ENCODE results near the gene DEFB118. TPM values are rescaled to one million over a fixed set of nuclear protein-coding genes. Genes with fewer than 3 reads are reported as not detected.
"Not testable (repeated sequence)": the region's sequence is repeated elsewhere in the genome, so short reads cannot be mapped to it uniquely, and the experiment has no call there.

The DEFB118 gene
- polyA plus RNA-seq, result not detected
- long read RNA-seq, donor 1, result 0 reads
- long read RNA-seq, donor 2, result 0 reads
- long read RNA-seq, donor 3, result 0 reads
- long read RNA-seq, donor 4, result 0 reads
- long read RNA-seq, donor 5, result 0 reads
- long read RNA-seq, donor 6, result 0 reads
- long read RNA-seq, donor 7, result 0 reads
- long read RNA-seq, donor 8, result 0 reads
- long read RNA-seq, donor 9, result 0 reads
- long read RNA-seq, donor 10, result 0 reads

- Histone ChIP-seq H3K27ac (ENCODE audit: low read depth in 1 of 3, low read length in 2 of 3) (no peak within 1 kb of the TSS), H3K4me3 (ENCODE audit: low read depth in 1 of 3, low read length in 3 of 3) (no peak within 1 kb of the TSS), H3K9me3 (ENCODE audit: control insufficient read depth in 2 of 2, insufficient read depth in 1 of 2, low read depth in 1 of 2, low read length in 1 of 2) (peaks cover 0 to 8% of the 10 kb centered on the region in 2 donors), H3K27me3 (ENCODE audit: control insufficient read depth in 3 of 3, insufficient read depth in 3 of 3, low read length in 3 of 3) (no peaks in the 10 kb centered on the region), H3K4me1 (ENCODE audit: control insufficient read depth in 3 of 3, insufficient read depth in 2 of 3, low read depth in 1 of 3, low read length in 2 of 3) (no peaks in the 10 kb centered on the region), H3K36me3 (ENCODE audit: control insufficient read depth in 3 of 3, insufficient read depth in 2 of 3, low read depth in 1 of 3, low read length in 3 of 3) (no peaks in the 10 kb centered on the region)
- DNase-seq (no peak), FAIRE-seq (no peak)
- WGBS, 3 donors, result 72 to 82% (median 80%) methylated on average over 2 of the region's 2 CpGs
Observed at GRCh38 chr20:31368301-31368700, at the start of gene DEFB118. TSS of gene DEFB118 (plus strand) at chr20:31368601. CDS start at chr20:31368651, 50 bp downstream.

DNA sequence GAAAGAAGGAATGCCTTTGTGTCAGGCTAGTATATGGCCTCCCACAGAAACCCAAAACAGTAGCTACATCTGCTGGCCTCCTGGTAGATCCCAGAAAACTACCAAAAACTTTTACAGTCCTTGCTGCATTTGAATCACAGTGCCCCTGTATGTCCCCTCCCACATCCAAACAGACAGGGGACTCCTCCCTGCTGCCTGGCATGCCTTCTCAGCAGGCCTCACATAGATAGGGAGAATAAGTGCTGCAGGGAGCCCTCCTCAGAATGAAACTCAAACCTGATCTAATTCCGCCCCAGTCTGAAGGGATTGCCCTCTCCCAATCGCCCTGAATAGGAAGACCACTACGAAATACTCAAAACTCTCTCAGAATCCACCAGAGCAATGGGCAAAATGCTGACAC lies 45.9 kb upstream of the DEFB118 start:
- H3K4me3 ChIP-seq (ENCODE audit: low read depth in 1 of 3, low read length in 3 of 3), result no peak overlapping the region
- peaks cover 4 to 13% of the 10 kb centered on the region in 2 donors for H3K9me3 ChIP-seq (ENCODE audit: control insufficient read depth in 2 of 2, insufficient read depth in 1 of 2, low read depth in 1 of 2, low read length in 1 of 2)
- no peak for DNase-seq
- H3K27ac ChIP-seq (ENCODE audit: low read depth in 1 of 3, low read length in 2 of 3), result no peak overlapping the region
- 36 to 63% (median 54%) methylated on average over 3 of the region's 3 CpGs for WGBS, 3 donors
- H3K4me1 ChIP-seq (ENCODE audit: control insufficient read depth in 3 of 3, insufficient read depth in 2 of 3, low read depth in 1 of 3, low read length in 2 of 3), result no peaks in the 10 kb centered on the region
- H3K27me3 ChIP-seq (ENCODE audit: control insufficient read depth in 3 of 3, insufficient read depth in 3 of 3, low read length in 3 of 3), result no peaks in the 10 kb centered on the region
- no peak for FAIRE-seq
- no peaks in the 10 kb centered on the region for H3K36me3 ChIP-seq (ENCODE audit: control insufficient read depth in 3 of 3, insufficient read depth in 2 of 3, low read depth in 1 of 3, low read length in 3 of 3)

DNA sequence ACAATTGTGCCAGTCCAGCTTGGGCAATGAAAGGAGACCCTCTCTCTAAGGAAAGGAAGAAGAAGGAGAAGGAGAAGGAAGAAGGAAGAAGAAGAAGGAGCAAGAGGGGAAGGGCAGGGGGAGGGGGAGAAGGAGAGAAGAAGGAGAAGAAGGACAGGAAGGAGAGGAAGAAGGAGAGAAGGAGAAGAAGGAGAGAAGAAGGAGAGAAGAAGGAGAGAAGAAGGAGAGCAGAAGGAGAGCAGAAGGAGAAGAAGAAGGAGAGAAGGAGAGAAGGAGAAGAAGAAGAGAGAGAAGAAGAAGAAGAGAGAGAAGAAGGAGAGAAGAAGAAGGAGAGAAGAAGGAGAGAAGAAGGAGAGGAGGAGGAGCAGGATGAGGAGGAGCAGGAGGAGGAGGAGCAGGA lies 37.5 kb upstream of the DEFB118 start:
- no peak overlapping the region for H3K27ac ChIP-seq (ENCODE audit: low read depth in 1 of 3, low read length in 2 of 3)
- H3K9me3 ChIP-seq (ENCODE audit: control insufficient read depth in 2 of 2, insufficient read depth in 1 of 2, low read depth in 1 of 2, low read length in 1 of 2), result no peaks in the 10 kb centered on the region
- no peak for DNase-seq
- H3K4me1 ChIP-seq (ENCODE audit: control insufficient read depth in 3 of 3, insufficient read depth in 2 of 3, low read depth in 1 of 3, low read length in 2 of 3), result no peaks in the 10 kb centered on the region
- no peaks in the 10 kb centered on the region for H3K27me3 ChIP-seq (ENCODE audit: control insufficient read depth in 3 of 3, insufficient read depth in 3 of 3, low read length in 3 of 3)
- H3K36me3 ChIP-seq (ENCODE audit: control insufficient read depth in 3 of 3, insufficient read depth in 2 of 3, low read depth in 1 of 3, low read length in 3 of 3), result no peaks in the 10 kb centered on the region
- no peak for FAIRE-seq
- no peak overlapping the region for H3K4me3 ChIP-seq (ENCODE audit: low read depth in 1 of 3, low read length in 3 of 3)

GRCh38 chr20:31341470-31341869 lies 26.9 kb upstream of the DEFB118 start:
- Histone ChIP-seq H3K9me3 (ENCODE audit: control insufficient read depth in 2 of 2, insufficient read depth in 1 of 2, low read depth in 1 of 2, low read length in 1 of 2) (peaks cover 0 to 4% of the 10 kb centered on the region in 2 donors), H3K27me3 (ENCODE audit: control insufficient read depth in 3 of 3, insufficient read depth in 3 of 3, low read length in 3 of 3) (no peaks in the 10 kb centered on the region), H3K4me3 (ENCODE audit: low read depth in 1 of 3, low read length in 3 of 3) (no peak overlapping the region), H3K36me3 (ENCODE audit: control insufficient read depth in 3 of 3, insufficient read depth in 2 of 3, low read depth in 1 of 3, low read length in 3 of 3) (no peaks in the 10 kb centered on the region), H3K27ac (ENCODE audit: low read depth in 1 of 3, low read length in 2 of 3) (no peak overlapping the region), H3K4me1 (ENCODE audit: control insufficient read depth in 3 of 3, insufficient read depth in 2 of 3, low read depth in 1 of 3, low read length in 2 of 3) (no peaks in the 10 kb centered on the region)
- DNase-seq, result no peak
- no peak for FAIRE-seq

- H3K27ac ChIP-seq (ENCODE audit: low read depth in 1 of 3, low read length in 2 of 3), result no peak overlapping the region
- WGBS, 3 donors, result 43 to 77% (median 68%) methylated on average over 1 of the region's 1 CpG
Observed at GRCh38 chr20:31355981-31356380, 12.4 kb upstream of the DEFB118 start.

DNA sequence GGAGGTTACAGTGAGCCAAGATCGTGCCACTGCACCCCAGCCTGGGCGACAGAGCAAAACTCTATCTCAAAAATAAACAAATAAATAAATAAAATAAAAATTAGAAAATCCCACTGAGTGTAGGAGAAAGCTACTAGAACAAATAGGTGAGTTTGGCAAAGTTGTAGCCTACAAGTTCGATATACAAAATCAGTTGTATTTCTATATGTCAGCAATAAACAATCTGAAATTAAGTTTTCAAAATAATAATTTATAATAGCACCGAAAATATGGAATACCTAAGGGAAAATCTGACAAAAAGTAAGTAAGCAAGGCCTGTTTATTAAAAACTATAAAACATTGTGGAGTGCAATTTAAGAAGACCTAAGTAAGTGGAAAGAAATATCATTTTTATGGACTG lies 5.1 kb upstream of the DEFB118 start:
- 58 to 73% (median 70%) methylated on average over 4 of the region's 4 CpGs for WGBS, 3 donors
- DNase-seq, result no peak
- Histone ChIP-seq H3K36me3 (ENCODE audit: control insufficient read depth in 3 of 3, insufficient read depth in 2 of 3, low read depth in 1 of 3, low read length in 3 of 3) (no peaks in the 10 kb centered on the region), H3K9me3 (ENCODE audit: control insufficient read depth in 2 of 2, insufficient read depth in 1 of 2, low read depth in 1 of 2, low read length in 1 of 2) (peaks cover 0 to 5% of the 10 kb centered on the region in 2 donors), H3K27ac (ENCODE audit: low read depth in 1 of 3, low read length in 2 of 3) (no peak overlapping the region), H3K4me1 (ENCODE audit: control insufficient read depth in 3 of 3, insufficient read depth in 2 of 3, low read depth in 1 of 3, low read length in 2 of 3) (no peaks in the 10 kb centered on the region), H3K4me3 (ENCODE audit: low read depth in 1 of 3, low read length in 3 of 3) (no peak overlapping the region), H3K27me3 (ENCODE audit: control insufficient read depth in 3 of 3, insufficient read depth in 3 of 3, low read length in 3 of 3) (no peaks in the 10 kb centered on the region)
- FAIRE-seq, result no peak

More at GRCh38 chr20:31355981-31356380, 12.4 kb upstream of the DEFB118 start:
- H3K4me1 ChIP-seq (ENCODE audit: control insufficient read depth in 3 of 3, insufficient read depth in 2 of 3, low read depth in 1 of 3, low read length in 2 of 3), result no peaks in the 10 kb centered on the region
- H3K9me3 ChIP-seq (ENCODE audit: control insufficient read depth in 2 of 2, insufficient read depth in 1 of 2, low read depth in 1 of 2, low read length in 1 of 2), result no peaks in the 10 kb centered on the region
- DNase-seq (no peak), FAIRE-seq (no peak)
- no peak overlapping the region for H3K4me3 ChIP-seq (ENCODE audit: low read depth in 1 of 3, low read length in 3 of 3)
- H3K36me3 ChIP-seq (ENCODE audit: control insufficient read depth in 3 of 3, insufficient read depth in 2 of 3, low read depth in 1 of 3, low read length in 3 of 3), result no peaks in the 10 kb centered on the region
- no peaks in the 10 kb centered on the region for H3K27me3 ChIP-seq (ENCODE audit: control insufficient read depth in 3 of 3, insufficient read depth in 3 of 3, low read length in 3 of 3)

DNA sequence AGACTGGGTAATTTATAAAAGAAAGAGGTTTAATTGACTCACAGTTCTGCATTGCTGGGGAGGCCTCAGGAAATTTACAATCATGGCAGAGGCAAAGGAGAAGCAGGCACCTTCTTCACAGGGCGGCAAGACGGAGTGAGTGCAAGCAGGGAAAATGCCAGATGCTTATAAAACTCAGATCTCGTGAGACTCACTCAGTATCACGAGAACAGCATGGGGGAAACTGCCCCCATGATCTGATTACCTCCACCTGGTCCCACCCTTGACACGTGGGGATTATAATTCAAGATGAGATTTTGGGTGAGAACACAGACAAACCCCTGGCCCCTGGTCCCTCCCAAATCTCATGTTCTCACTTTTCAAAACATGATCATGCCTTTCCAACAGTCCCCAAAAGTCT lies 4.1 kb upstream of the DEFB118 start:
- H3K4me3 ChIP-seq (ENCODE audit: low read depth in 1 of 3, low read length in 3 of 3); H3K27me3 ChIP-seq (ENCODE audit: control insufficient read depth in 3 of 3, insufficient read depth in 3 of 3, low read length in 3 of 3); H3K36me3 ChIP-seq (ENCODE audit: control insufficient read depth in 3 of 3, insufficient read depth in 2 of 3, low read depth in 1 of 3, low read length in 3 of 3); DNase-seq; FAIRE-seq; H3K9me3 ChIP-seq (ENCODE audit: control insufficient read depth in 2 of 2, insufficient read depth in 1 of 2, low read depth in 1 of 2, low read length in 1 of 2); H3K27ac ChIP-seq (ENCODE audit: low read depth in 1 of 3, low read length in 2 of 3); H3K4me1 ChIP-seq (ENCODE audit: control insufficient read depth in 3 of 3, insufficient read depth in 2 of 3, low read depth in 1 of 3, low read length in 2 of 3): not testable (repeated sequence)
- WGBS, 3 donors, result 65 to 81% (median 77%) methylated on average over 5 of the region's 5 CpGs

DNA sequence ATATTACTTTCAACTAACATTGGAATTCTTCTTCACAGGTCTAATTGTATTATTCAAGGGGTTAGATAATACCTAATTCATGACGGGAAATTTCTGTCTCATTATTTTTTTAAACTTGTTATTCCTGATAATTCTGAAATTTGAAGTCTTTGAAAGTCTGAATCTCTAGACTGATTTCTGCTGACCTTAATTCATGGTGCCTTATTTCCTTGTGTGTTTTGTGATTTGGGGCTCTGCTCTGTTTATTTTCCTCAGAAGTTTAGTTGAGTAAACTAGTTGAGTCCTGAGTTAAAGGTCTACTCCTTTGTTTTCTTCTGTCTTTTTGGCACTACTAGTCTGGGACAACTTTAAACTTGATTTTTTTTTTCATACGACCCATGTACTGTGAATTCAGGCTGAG lies 5.9 kb downstream of the DEFB118 start:
- H3K36me3 ChIP-seq (ENCODE audit: control insufficient read depth in 3 of 3, insufficient read depth in 2 of 3, low read depth in 1 of 3, low read length in 3 of 3), result no peaks in the 10 kb centered on the region
- no peak overlapping the region for H3K27ac ChIP-seq (ENCODE audit: low read depth in 1 of 3, low read length in 2 of 3)
- no peak for FAIRE-seq
- H3K4me1 ChIP-seq (ENCODE audit: control insufficient read depth in 3 of 3, insufficient read depth in 2 of 3, low read depth in 1 of 3, low read length in 2 of 3), result no peaks in the 10 kb centered on the region
- peaks cover 0 to 14% of the 10 kb centered on the region in 2 donors for H3K9me3 ChIP-seq (ENCODE audit: control insufficient read depth in 2 of 2, insufficient read depth in 1 of 2, low read depth in 1 of 2, low read length in 1 of 2)
- no peaks in the 10 kb centered on the region for H3K27me3 ChIP-seq (ENCODE audit: control insufficient read depth in 3 of 3, insufficient read depth in 3 of 3, low read length in 3 of 3)
- WGBS, 3 donors, result 68 to 76% (median 70%) methylated on average over 2 of the region's 2 CpGs
- H3K4me3 ChIP-seq (ENCODE audit: low read depth in 1 of 3, low read length in 3 of 3), result no peak overlapping the region
- DNase-seq, result no peak

DNA sequence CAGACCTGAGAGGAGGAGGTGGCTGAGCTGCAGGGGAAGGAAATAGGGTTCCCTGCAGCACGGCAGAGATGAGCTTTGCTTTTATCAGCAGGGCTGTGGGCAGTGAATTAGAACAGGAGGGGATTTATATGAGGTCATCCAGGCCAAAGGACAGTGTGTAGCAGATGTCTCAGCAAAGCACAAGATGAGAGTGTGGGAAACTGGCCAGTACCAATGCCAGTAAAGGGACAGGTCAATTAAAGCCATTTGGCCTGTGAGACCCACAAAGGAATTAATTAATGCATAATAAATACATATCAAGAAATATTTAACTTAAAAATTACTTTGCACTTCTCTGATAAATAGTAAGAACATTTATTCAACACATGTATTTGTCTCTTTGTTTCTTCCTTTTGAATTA lies 22.1 kb downstream of the DEFB118 start, which contains the start of gene DEFB119:
TSS of gene DEFB119 (minus strand) at position 101 of the 400 bp plus-strand sequence. CDS start 107 bp downstream, outside the sequence.
- FAIRE-seq, result no peak
- H3K27ac ChIP-seq (ENCODE audit: low read depth in 1 of 3, low read length in 2 of 3), result no peak within 1 kb of the TSS
- H3K36me3 ChIP-seq (ENCODE audit: control insufficient read depth in 3 of 3, insufficient read depth in 2 of 3, low read depth in 1 of 3, low read length in 3 of 3), result no peaks in the 10 kb centered on the region
- no peak within 1 kb of the TSS for H3K4me3 ChIP-seq (ENCODE audit: low read depth in 1 of 3, low read length in 3 of 3)
- no peak for DNase-seq
- no peaks in the 10 kb centered on the region for H3K27me3 ChIP-seq (ENCODE audit: control insufficient read depth in 3 of 3, insufficient read depth in 3 of 3, low read length in 3 of 3)
- 41 to 67% (median 64%) methylated on average over 1 of the region's 1 CpG for WGBS, 3 donors
- H3K9me3 ChIP-seq (ENCODE audit: control insufficient read depth in 2 of 2, insufficient read depth in 1 of 2, low read depth in 1 of 2, low read length in 1 of 2), result peaks cover 0 to 21% of the 10 kb centered on the region in 2 donors
- H3K4me1 ChIP-seq (ENCODE audit: control insufficient read depth in 3 of 3, insufficient read depth in 2 of 3, low read depth in 1 of 3, low read length in 2 of 3), result no peaks in the 10 kb centered on the region

All from small intestine (tissue), 16 donors.